ENCODE data around the gene C15orf39.

Gene C15orf39

DNA sequence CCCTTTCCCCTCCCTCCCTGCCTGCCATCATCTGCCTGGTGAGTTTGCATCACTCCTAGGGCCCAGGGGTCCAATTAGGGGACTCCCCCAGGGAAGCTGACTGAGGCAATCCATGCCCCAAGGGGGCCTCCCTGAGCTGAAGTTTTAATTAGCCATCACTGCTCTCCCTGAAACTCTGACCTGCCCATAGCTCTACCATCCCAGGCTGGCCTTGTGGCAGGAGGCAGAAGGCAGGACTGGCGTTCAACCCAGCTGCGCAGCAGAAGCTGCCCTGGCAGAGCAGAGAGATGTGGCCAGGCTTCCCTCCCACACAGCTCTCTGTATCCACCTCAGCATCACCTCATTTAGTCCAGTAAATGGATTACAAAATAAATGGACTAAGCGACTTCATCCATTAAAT, 7.7 kb upstream of the C15orf39 start:
- no peak for FAIRE-seq
- DNase-seq (ENCODE audit: extremely low spot score, insufficient read length, low read depth): no peak

DNA sequence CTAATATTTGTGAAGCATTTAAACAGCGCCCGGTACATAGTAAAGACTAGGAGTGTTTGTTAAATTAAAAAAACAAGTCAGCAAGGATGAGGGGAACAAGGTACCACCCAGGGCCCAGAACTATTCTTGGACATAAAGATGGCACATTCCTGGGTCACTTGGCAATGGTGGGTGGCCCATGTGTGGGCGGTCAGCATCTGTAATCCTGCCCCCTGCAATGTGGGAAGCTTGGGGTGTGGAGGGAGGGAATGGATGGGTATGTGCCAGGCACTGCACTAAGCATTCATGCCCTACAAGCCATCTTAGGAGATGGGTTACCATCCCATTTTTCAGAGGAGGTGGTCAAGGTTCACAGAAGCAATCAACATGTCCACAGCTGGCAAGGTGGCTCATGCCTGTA, 7.3 kb upstream of the C15orf39 start:
- FAIRE-seq: no peak

DNA sequence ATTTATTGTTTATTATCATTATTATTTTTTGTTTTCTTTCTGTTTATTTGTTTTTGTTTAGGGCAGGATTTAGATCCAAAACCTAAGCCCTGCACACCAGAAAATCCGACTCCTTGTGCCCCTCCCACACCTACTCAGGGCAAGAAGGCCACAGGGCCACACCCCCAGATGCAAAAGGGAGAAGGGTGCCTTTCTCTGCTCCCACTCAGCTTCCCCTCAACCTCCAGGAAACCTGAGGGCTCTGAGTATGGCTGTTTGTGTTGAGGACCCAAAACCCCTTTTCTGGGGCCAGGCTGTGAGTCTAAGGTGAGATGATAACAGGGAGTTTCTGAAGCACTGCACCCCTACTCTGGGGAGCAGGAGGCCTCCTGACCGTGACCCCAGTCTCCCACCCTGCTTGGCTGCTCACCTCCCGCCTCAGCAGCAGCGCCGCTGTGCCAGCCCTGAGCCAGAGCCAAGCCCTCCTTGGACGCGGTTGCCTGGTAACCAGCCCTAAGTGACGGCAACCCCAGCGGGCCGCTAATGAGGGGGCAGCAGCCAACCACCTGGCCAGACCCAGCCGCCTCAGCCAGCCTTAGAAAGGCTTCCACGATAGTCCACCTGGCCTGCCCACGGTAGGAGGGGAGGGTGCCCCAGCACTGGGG, 6.4 kb upstream of the C15orf39 start:
- DNase-seq (ENCODE audit: extremely low spot score, insufficient read length, low read depth) (no peak), FAIRE-seq (no peak)

More for the DNA sequence above, 7.3 kb upstream of the C15orf39 start:
- no peak for DNase-seq (ENCODE audit: extremely low spot score, insufficient read length, low read depth)

DNA sequence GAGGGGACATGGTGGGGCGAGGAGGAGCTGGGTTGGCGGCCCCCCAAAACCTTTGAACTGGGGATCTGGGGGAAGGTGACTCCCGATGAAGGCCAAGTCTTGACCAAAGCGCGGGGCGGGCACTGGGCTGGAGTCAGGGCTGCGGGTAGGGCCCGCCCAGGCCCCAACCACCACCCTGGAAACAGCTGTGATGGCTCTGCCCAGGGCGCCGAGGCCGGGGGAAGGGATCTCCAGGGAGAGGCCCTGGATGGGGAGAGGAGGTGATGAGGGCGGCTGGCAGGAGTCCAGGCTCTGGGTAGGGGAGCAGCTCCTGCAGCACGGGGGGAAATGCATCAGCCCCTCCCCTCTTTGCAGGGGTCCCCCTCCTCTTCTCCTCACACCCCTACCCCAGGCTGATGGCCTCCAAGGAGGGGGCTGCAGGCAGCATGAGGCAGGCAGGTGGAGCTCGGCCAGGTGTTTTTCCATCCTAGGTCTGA, 5.9 kb upstream of the C15orf39 start:
- no peak for FAIRE-seq
- DNase-seq (ENCODE audit: extremely low spot score, insufficient read length, low read depth): no peak

DNA sequence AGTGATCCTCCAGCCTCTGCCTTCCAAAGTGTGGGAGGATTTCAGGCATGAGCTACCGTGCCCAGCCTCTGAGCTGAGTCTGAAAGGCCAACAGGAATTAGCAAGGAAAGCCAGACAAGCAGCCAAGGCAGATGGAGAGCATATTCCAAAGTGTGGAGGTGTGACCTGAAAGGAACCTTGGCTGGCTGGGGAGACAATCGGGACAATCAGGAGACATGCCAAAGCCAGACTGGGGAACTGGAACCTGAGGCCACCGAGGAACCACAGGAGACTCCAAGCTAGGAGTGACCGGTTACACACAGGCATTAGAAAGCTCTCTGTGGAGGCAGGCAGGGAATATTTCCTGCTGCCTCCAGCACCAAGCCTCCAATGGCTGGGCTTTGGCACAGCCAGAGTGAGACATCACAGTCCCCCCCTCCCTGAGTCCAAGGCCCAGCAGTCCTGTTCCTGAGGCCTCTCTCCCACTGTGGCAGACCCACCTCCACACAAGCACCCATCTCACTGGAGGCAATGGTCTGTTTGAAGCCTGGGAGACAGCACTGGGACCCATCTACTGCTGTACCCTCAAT, 4.5 kb upstream of the C15orf39 start:
- FAIRE-seq (no peak), DNase-seq (ENCODE audit: extremely low spot score, insufficient read length, low read depth) (no peak)

DNA sequence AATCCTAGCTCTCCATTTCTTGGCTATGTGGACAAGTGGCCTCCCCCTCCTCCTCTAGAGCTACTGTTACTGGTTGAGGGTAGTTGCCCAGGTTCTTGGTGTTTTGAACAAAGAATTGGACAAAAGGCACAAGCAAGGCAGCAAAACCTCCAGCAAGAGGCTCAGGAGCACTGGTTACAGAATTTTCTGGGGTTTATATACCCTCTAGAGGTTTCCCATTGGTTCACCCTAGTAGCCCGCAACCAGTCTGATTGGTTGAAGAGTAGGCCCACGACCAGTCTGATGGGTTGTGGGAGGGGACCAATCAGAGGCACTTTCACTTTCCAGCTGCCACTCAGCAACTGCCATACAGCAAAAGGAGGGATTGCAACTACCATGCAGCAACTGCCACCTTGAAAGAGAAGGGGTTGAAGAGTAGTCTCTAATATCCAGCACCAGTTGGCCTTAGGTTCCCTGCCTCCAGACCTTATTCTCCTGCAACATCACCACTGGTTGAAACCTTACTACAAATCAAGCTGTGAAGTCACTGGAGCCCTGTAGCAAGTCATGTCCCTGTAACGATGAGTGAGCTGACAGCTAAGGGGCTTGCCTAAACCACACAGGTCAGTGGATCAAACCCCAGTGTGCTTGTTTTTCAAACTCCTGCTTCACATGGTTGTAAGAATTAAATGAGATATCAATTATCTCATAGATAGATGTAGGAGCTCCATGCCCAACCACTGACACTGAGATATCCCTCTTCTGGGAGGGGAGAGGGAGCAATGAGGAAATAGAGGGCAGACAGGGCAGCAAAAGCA, 2.9 kb upstream of the C15orf39 start:
- FAIRE-seq (peak; percentile 18), DNase-seq (ENCODE audit: extremely low spot score, insufficient read length, low read depth) (no peak)

DNA sequence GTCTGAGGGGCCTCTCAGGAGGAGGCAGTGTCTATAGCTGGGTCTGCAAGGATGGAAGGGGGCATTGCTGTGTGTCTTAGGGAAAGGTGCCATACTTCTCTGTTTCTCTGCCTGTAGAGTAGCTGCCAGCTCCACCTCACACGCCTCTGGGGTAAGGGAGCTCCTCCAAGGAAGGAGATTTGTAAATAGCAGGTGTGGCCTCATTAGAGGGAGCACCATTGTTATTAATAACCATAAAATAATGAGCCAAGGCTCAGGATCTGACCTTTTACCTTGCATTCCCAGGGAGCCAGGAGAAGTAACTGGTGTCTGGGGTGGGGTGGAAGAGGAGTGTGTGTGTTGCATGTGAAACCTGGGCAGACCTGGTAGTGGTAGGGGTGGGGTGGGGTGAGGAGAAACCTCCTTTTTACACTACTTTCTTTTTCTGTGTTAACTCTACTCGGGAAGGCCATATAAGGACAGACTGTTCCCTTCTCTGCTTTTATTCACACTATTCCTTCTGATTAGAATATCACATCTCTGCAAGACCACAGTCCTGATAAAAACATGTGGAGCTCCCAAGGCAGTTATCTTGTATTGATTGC, 2.2 kb upstream of the C15orf39 start:
- DNase-seq (ENCODE audit: extremely low spot score, insufficient read length, low read depth) (no peak), FAIRE-seq (peak; percentile 71)

DNA sequence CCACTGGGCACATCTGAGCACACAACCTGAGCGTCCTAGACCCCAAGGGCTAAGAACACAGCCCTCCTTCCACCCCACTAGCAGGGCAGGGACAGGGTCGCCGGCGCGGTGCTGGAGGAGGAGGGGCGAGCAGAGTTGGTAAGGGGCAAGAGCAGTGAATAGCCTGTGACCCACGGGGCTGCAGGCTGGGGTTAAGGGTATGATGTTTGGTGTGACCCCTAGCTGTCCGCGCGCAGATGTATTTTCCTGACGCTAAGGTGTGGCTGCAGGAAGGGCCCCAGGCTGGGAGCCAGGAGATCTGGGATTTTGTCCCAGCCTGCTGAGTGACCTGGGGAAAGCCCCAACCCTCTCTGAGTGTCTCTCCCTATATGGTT, 1.3 kb upstream of the C15orf39 start:
- DNase-seq (ENCODE audit: extremely low spot score, insufficient read length, low read depth) (no peak), FAIRE-seq (no peak)

DNA sequence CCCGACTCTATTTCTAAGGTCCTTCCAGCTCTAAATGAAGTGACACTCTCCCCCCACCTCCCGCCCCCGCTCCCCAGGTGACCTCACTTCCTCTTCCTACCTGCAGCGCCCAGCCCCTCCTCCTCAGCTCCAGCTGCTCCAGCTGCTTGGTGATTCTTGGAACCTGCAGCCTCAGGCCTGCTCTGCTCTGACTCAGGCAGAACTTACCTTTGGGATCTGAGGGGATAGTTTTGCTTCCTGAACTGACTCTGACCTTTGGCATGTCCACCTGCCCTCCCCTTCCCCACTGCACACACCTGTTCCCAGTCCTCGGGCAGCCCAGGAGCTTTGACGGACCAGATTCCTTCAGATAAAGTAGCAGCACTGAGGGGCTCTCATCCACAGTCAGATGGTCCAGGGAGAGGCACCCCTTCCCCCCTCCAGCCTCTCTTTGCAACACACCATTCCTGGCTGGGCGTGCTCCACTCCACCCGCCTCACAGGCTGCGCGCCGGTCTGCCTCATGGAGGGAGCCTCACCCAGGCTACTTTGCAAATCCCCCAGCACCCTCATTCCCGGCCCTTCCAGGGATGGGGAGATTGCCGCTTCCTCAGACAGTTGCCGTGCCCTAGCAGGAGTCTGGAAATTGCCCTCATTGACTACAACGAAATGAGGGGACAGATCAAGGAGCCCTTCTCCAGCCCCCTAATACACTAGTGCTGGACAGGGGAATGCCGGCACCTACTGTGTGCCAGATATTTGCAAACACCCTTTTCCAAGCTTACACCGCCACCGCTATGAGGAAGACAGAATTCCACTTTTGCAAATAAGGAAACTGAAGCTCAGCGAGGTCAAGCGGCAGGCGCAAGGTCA, 692 bp upstream of the C15orf39 start:
- FAIRE-seq: peak; percentile 24
- DNase-seq (ENCODE audit: extremely low spot score, insufficient read length, low read depth): no peak

DNA sequence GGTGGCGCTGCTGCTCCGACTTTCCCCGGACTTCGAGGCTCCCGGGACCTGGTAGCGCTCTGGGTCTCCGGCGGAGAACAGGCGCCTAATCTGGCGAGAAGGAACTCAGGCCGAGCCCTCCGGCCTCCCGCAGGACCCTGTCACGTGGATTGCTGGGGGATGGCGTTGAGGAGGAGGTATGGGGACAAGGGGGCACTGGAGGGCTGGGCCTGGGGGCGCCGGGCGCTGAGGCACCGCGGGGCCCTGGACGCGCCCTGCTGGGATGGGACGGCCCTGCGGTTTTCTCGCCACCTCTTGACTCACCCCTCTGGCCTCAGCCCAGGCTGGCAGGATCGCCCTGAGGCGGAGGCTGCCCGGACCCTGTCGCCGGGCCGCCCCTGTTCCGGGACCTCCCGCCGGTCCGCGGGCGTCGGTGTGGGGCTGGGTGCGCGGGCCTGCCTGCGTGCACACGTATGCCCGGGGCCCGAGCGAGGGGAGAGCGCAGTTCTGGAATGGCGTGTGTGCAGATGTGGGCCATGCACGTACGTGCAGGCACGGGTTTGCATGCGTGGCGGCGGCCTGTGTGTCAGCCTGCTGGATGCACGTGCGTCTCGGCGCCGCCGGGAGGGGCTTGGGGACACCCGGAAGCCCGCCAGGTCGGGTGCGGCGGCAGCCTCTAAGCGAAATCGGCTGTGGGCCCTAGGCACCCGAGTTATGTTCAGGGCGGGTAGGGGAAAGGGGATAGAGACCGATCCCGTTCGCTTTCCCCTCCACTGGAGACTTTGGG, 752 bp downstream of the C15orf39 start:
- peak; percentile 47 for FAIRE-seq
- peak; percentile 75 for DNase-seq (ENCODE audit: extremely low spot score, insufficient read length, low read depth)

DNA sequence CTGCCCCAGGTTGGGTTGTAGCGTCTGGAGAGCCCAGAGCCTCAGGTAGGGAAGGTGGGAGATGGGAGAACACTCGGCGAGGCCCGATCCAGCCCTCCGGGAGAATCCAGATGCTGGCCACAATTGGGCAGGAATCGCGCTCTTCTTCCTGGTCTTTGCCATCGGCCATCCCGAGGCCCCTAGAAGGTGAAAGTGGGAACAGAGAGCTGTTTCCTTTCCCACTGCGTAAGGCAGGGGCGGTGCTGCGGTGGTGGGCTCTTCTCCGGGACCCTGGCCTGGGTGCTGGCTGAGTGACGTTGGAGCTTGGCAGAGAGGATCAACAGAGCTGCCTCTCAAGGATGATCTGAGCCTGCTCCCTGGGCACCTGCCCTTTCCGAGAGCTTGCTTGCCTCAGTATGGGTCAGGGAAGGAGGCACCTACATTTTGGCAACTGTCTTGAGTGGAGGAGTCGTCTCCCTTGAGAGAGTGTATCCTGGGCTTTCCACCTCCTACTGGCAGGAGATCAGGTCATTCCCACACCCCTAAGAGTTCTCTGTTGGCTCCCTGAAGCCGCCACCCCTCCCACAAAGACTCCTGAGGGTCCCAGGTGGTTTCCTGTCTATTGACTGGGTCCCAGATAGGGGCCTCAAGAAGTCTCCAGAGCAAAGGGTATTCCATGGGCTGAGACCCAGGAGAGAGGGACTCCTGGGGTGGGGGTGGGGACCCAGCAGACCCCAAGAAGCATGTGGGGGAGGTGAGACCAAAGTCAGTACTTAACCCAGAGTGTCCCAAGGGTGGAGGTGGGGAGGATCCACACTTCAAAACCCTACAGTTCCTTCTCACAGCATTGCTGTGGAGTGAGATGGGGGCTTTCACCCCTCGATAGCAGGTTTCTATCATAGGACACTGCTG, 1.6 kb downstream of the C15orf39 start:
- no peak for FAIRE-seq

DNA sequence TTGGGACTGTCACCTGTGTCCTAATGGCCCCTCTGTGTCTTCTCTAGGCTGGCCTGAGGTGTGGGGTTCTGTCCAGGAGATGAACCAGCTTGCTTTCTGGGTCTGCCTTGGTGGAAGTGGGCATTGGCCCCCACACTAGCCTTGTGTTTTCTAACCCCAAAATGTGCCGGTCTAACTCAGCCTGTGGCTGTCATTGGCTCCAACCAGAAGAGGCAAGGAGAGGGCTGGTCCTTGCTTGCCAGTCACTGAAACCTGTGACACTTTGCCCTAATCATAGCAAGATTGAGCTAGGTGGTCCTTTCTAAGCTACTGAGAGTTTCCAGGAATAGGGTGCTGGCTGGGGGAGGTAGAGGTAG, 2.2 kb downstream of the C15orf39 start:
- FAIRE-seq: peak; percentile 58
- DNase-seq (ENCODE audit: extremely low spot score, insufficient read length, low read depth): no peak

More for the DNA sequence above, 1.6 kb downstream of the C15orf39 start:
- DNase-seq (ENCODE audit: extremely low spot score, insufficient read length, low read depth): no peak

DNA sequence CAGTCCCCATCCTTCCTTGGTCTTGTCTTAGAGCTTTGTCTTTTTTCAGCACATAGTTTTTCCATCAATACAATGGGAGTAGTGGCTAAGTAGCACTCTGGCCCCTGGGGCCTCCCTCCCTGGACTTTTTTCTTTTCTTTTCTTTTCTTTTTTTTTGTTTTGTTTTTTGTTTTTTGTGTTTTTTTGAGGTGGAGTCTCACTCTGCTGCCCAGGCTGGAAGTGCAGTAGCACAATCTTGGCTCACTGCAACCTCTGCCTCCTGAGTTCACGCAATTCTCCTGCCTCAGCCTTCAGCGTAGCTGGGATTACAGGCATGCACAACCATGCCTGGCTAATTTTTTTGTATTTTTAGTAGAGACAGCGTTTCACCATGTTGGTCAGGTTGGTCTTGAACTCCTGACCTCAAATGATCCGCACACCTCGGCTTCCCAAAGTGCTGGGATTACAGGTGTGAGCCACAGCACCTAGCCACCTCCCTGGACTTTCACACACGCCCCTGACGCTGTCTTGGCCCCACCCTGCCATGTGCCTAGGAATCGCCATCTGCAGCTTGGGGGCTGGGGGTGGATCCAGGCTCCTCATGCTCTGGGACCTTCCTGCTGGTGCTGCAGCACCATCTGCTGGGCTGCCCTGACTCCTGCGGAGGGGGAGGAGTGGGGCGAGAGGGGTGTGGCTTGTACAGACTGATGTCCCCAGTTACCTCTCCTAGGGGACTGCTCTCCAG, 2.8 kb downstream of the C15orf39 start:
- FAIRE-seq (peak; percentile 87), DNase-seq (ENCODE audit: extremely low spot score, insufficient read length, low read depth) (peak; percentile 86)

DNA sequence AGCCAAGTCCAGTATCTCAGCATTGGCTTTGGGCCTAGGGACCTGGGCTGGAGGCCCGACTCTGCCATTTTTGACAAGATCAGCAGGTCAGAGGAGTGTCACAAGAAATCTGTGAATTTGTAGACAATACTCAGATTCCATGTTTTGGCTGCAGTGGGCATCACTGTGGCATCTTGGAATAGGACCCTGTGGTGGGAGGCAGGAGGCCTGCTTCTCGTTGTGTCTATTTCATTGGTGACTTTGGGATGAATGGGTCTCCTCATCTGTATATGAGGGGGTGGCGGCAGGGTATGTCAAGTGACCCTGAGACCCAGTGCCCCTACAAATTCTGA, 3.3 kb downstream of the C15orf39 start:
- FAIRE-seq: no peak
- no peak for DNase-seq (ENCODE audit: extremely low spot score, insufficient read length, low read depth)

DNA sequence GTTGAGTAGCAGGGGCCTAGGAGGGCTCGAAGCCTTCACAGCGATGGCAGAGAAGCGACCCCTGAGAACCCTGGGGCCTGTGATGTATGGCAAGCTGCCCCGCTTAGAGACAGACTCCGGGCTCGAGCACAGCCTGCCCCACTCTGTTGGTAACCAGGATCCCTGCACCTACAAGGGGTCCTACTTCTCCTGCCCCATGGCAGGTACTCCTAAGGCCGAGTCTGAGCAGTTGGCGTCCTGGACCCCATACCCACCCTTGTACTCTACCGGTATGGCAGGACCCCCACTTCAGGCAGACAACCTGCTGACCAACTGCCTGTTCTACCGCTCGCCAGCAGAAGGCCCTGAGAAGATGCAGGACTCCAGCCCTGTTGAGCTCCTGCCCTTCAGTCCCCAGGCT, 4.3 kb downstream of the C15orf39 start:
- FAIRE-seq (no peak), DNase-seq (ENCODE audit: extremely low spot score, insufficient read length, low read depth) (no peak)

DNA sequence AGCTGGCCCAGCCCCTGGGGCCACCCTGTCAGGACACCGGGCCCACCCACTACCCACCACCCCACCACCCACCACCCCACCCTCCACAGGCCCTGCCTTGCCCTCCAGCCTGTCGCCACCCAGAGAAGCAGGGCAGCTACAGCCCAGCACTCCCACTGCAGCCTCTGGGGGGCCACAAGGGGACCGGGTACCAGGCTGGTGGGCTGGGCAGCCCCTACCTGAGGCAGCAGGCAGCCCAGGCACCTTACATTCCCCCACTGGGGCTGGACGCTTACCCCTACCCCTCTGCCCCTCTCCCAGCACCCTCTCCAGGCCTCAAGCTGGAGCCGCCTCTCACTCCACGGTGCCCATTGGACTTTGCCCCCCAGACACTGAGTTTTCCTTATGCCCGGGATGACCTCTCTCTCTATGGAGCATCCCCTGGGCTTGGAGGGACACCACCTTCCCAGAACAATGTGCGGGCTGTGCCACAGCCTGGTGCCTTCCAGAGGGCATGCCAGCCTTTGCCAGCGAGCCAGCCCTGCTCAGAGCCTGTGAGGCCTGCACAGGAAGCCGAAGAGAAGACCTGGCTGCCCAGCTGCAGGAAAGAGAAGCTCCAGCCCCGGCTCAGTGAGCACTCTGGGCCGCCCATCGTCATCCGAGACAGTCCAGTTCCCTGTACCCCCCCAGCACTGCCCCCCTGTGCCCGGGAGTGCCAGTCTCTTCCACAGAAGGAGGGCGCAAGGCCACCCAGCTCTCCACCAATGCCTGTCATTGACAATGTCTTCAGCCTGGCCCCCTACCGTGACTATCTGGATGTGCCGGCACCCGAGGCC, 5.3 kb downstream of the C15orf39 start:
- DNase-seq (ENCODE audit: extremely low spot score, insufficient read length, low read depth) (no peak), FAIRE-seq (no peak)
